Gastroesophageal sphincter (tissue), 4 donors: Measurements from ENCODE around the gene RNASE11. TPM values are rescaled to one million over a fixed set of nuclear protein-coding genes. Genes with fewer than 3 reads are reported as not detected.

ENCODE experiments used
- ATAC-seq: fragments of 150-250 bp; one replicate; pipeline ENCODE4 v1.9.1; 2016; ENCODE audit warnings: mild to moderate bottlenecking, moderate library complexity
- H3K27ac ChIP-seq, 4 donors: fragments of 200-600 bp; sonication (generic) in 3 of 4; 1 replicate in 3 of 4; 2 replicates in 1 of 4; pipeline ENCODE4 v1.5.1; 2016 to 2019
- H3K27me3 ChIP-seq: fragments of 200-600 bp; sonication (generic); one replicate; pipeline ENCODE4 v1.5.1; 2019
- H3K36me3 ChIP-seq, 2 donors: fragments of 200-600 bp; sonication (generic); one replicate each; pipeline ENCODE4 v1.5.1; 2019; ENCODE audit warnings: control low read depth in 1 of 2
- H3K4me1 ChIP-seq, 3 donors: fragments of 200-600 bp; sonication (generic); 1 replicate in 2 of 3; 2 replicates in 1 of 3; pipeline ENCODE4 v1.5.1; 2016 to 2019; ENCODE audit warnings: control low read depth in 2 of 3
- H3K4me3 ChIP-seq, 2 donors: fragments of 200-600 bp; sonication (generic); one replicate each; pipeline ENCODE4 v1.5.1; 2019; ENCODE audit warnings: mild to moderate bottlenecking in 1 of 2, moderate library complexity in 1 of 2
- H3K9me3 ChIP-seq, 3 donors: fragments of 200-600 bp; sonication (generic); one replicate each; pipeline ENCODE4 v1.5.1; 2017 to 2019; ENCODE audit warnings: control low read depth in 2 of 3
- EP300 ChIP-seq: sonication (generic); formaldehyde crosslinking; IDR thresholded peaks from one replicate; pipeline ENCODE4 v1.6.1; 2017; ENCODE audit warnings: antibody characterized with exemption, mild to moderate bottlenecking
- POLR2A ChIP-seq, 2 donors: fragments of 450-650 bp; IDR thresholded peaks; one replicate each; pipeline ENCODE4 v1.6.1; 2017; ENCODE audit warnings: antibody characterized with exemption in 2 of 2, mild to moderate bottlenecking in 2 of 2, moderate library complexity in 1 of 2
- POLR2AphosphoS5 ChIP-seq: sonication (generic); formaldehyde crosslinking; IDR thresholded peaks from one replicate; pipeline ENCODE4 v1.6.1; 2017; ENCODE audit warnings: antibody characterized with exemption
- whole genome bisulfite sequencing, 2 donors: methylation state at CpG; one replicate each; pipeline ENCODE4 v1.1.5; 2018; ENCODE audit warnings: low coverage in 1 of 2; 5-methylcytosine and 5-hydroxymethylcytosine counted together
- total RNA-seq, 4 donors: library from RNA; depleted of rRNA; stranded (reverse); fragments of >200 nt; gene quantifications; one replicate each; pipeline ENCODE4 v1.1.0, GENCODE V29; 2016
- TF ChIP-seq, protein P1 (sequence below), 4 experiments: fragments of 200-600 bp in 2 of 4; fragments of 450-650 bp in 2 of 4; sonication (generic) in 1 of 4; IDR thresholded peaks; one replicate each; pipeline ENCODE4 v1.5.1; 2017 to 2019; ENCODE audit warnings: antibody characterized with exemption in 4 of 4, mild to moderate bottlenecking in 2 of 4, moderate library complexity in 2 of 4

RNASE11 gene
- total RNA-seq, 4 donors from 2014 or later: not detected

GRCh38 chr14:20553024-20553423, 34.8 kb downstream of the RNASE11 start:
- no peak overlapping the region for H3K27ac ChIP-seq
- no peak for ATAC-seq
- no peaks in the 10 kb centered on the region for H3K4me1 ChIP-seq
- H3K36me3 ChIP-seq: no peaks in the 10 kb centered on the region
- no peak for TF ChIP-seq EP300
- TF ChIP-seq POLR2AphosphoS5: no peak
- TF ChIP-seq POLR2A (IDR thresholded peaks at IDR 0.05): no peak
- TF ChIP-seq, protein P1, sequence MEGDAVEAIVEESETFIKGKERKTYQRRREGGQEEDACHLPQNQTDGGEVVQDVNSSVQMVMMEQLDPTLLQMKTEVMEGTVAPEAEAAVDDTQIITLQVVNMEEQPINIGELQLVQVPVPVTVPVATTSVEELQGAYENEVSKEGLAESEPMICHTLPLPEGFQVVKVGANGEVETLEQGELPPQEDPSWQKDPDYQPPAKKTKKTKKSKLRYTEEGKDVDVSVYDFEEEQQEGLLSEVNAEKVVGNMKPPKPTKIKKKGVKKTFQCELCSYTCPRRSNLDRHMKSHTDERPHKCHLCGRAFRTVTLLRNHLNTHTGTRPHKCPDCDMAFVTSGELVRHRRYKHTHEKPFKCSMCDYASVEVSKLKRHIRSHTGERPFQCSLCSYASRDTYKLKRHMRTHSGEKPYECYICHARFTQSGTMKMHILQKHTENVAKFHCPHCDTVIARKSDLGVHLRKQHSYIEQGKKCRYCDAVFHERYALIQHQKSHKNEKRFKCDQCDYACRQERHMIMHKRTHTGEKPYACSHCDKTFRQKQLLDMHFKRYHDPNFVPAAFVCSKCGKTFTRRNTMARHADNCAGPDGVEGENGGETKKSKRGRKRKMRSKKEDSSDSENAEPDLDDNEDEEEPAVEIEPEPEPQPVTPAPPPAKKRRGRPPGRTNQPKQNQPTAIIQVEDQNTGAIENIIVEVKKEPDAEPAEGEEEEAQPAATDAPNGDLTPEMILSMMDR (IDR thresholded peaks at IDR 0.05): no peak
- no peak overlapping the region for H3K4me3 ChIP-seq
- H3K9me3 ChIP-seq: no peaks in the 10 kb centered on the region
- H3K27me3 ChIP-seq: no peaks in the 10 kb centered on the region

DNA sequence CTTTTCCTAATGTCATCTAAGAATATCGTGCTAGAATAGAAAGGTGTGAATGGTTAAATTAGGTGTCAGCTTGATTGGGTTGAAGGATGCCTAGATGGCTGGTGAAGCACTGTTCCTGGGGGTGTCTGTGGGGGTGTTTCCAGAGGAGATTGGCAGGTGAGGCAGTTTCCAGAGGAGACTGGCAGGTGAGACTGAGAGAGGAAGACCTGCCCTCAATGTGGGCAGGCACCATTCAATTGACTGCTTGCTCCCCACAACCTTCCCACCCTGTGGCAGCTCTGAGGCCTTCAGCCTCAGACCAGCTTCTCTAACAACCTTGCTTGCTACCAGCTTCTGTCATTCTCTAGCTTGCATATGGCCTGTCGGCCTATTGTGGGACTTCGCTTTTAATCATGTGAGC, 36.2 kb downstream of the RNASE11 start:
- 85 to 90% methylated on average over 1 to 3 of the region's 3 CpGs for WGBS, 2 donors
- Histone ChIP-seq H3K4me1 (no peaks in the 10 kb centered on the region), H3K27ac (no peak overlapping the region), H3K27me3 (peaks cover 4% of the 10 kb centered on the region), H3K4me3 (no peak overlapping the region), H3K36me3 (no peaks in the 10 kb centered on the region), H3K9me3 (no peaks in the 10 kb centered on the region)
- ATAC-seq: no peak
- TF ChIP-seq POLR2A (IDR thresholded peaks at IDR 0.05) (no peak), EP300 (no peak), POLR2AphosphoS5 (no peak)
- TF ChIP-seq, protein P1 (IDR thresholded peaks at IDR 0.05): no peak

DNA sequence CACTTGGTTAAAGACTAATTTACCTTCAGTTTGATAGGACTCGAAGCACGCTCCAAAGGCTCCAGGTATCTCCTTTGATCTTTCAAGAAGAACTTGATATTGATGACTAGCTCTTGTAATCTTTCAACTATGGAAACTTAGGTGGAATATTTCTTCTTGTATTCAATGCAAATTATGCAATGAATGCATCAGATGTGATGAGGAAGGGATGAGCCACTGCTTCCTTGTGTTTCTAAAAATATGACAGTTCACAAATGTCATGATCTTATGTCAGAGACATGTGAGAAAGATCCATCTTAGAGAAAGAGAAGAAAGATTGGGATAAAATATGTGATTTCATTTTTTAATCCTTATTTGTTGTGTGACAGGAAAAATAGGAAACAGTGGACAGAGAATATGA, 36.9 kb downstream of the RNASE11 start:
- Histone ChIP-seq H3K27me3 (peaks cover 4% of the 10 kb centered on the region), H3K4me1 (no peaks in the 10 kb centered on the region), H3K36me3 (no peaks in the 10 kb centered on the region), H3K4me3 (no peak overlapping the region), H3K9me3 (no peaks in the 10 kb centered on the region), H3K27ac (no peak overlapping the region)
- WGBS, 2 donors: 91 to 97% methylated on average over 2 of the region's 2 CpGs
- TF ChIP-seq EP300 (no peak), POLR2AphosphoS5 (no peak), POLR2A (IDR thresholded peaks at IDR 0.05) (no peak)
- TF ChIP-seq, protein P1 (IDR thresholded peaks at IDR 0.05): no peak
- no peak for ATAC-seq

- H3K4me3 ChIP-seq: no peak overlapping the region
- 70 to 90% methylated on average over 3 to 10 of the region's 10 CpGs for WGBS, 2 donors
- TF ChIP-seq EP300: no peak
- TF ChIP-seq POLR2A (IDR thresholded peaks at IDR 0.05): no peak
- no peak for TF ChIP-seq POLR2AphosphoS5
- no peaks in the 10 kb centered on the region for H3K36me3 ChIP-seq
- peaks cover 7% of the 10 kb centered on the region for H3K27me3 ChIP-seq
- H3K4me1 ChIP-seq: no peaks in the 10 kb centered on the region
- ATAC-seq: no peak
- no peak overlapping the region for H3K27ac ChIP-seq
- no peaks in the 10 kb centered on the region for H3K9me3 ChIP-seq
Measured at GRCh38 chr14:20548414-20549158, 39.2 kb downstream of the RNASE11 start.

GRCh38 chr14:20546877-20547276, 40.9 kb downstream of the RNASE11 start:
- ATAC-seq: no peak
- Histone ChIP-seq H3K27me3 (peaks cover 8% of the 10 kb centered on the region), H3K27ac (no peak overlapping the region), H3K4me3 (no peak overlapping the region), H3K36me3 (no peaks in the 10 kb centered on the region), H3K4me1 (no peaks in the 10 kb centered on the region), H3K9me3 (no peaks in the 10 kb centered on the region)
- WGBS, 2 donors: 6 to 29% methylated on average over 2 to 3 of the region's 3 CpGs
- TF ChIP-seq POLR2A (IDR thresholded peaks at IDR 0.05) (no peak), EP300 (no peak), POLR2AphosphoS5 (no peak)

- Histone ChIP-seq H3K27ac (no peak overlapping the region), H3K9me3 (no peaks in the 10 kb centered on the region), H3K4me3 (no peak overlapping the region), H3K27me3 (peaks cover 13% of the 10 kb centered on the region), H3K36me3 (no peaks in the 10 kb centered on the region), H3K4me1 (no peaks in the 10 kb centered on the region)
- no peak for ATAC-seq
- WGBS, 2 donors: 36 to 49% methylated on average over 3 to 4 of the region's 4 CpGs
- TF ChIP-seq EP300 (no peak), POLR2A (IDR thresholded peaks at IDR 0.05) (no peak), POLR2AphosphoS5 (no peak)
- TF ChIP-seq, protein P1 (IDR thresholded peaks at IDR 0.05): no peak
Measured at GRCh38 chr14:20539906-20540305, 47.9 kb downstream of the RNASE11 start.
